Activated naive CD4-positive, alpha-beta T cell treated with anti-CD3 and anti-CD28 coated beads for 36 hours (primary cell): ENCODE results near the gene NOS3. TPM values are rescaled to one million over a fixed set of nuclear protein-coding genes. Genes with fewer than 3 reads are reported as not detected.
A peak's percentile ranks its signal among the peaks of the same experiment; 100 is the strongest.
"Not testable (repeated sequence)": the region's sequence is repeated elsewhere in the genome, so short reads cannot be mapped to it uniquely, and the experiment has no call there.

Experiments used
- CTCF ChIA-PET: fragments of 350-600 bp; sonication (Branson Sonifier 250); formaldehyde crosslinking; loops from one replicate; lab custom pipeline; 2021; ENCODE audit warnings: antibody characterized with exemption; lab: Charles Lee
- DNase-seq: peaks from one replicate; pipeline ENCODE4 v3.0.0-alpha.2; 2020
- H3K27ac Mint-ChIP-seq: one replicate; pipeline ENCODE4 v1.8.0; 2021; ENCODE audit warnings: mild to moderate bottlenecking, mixed read lengths
- H3K27me3 Mint-ChIP-seq: one replicate; pipeline ENCODE4 v1.8.0; 2021; ENCODE audit warnings: low read depth, mixed read lengths
- H3K36me3 Mint-ChIP-seq: one replicate; pipeline ENCODE4 v1.8.0; 2021; ENCODE audit warnings: low read depth, mixed read lengths
- H3K4me1 Mint-ChIP-seq: one replicate; pipeline ENCODE4 v1.8.0; 2021; ENCODE audit warnings: low read depth, mixed read lengths
- H3K4me3 Mint-ChIP-seq: one replicate; pipeline ENCODE4 v1.8.0; 2021; ENCODE audit warnings: mild to moderate bottlenecking, moderate library complexity, mixed read lengths
- H3K9me3 Mint-ChIP-seq: one replicate; pipeline ENCODE4 v1.8.0; 2021; ENCODE audit warnings: mixed read lengths
- intact Hi-C: fragments of 100-400 bp; cut with micrococcal nuclease; formaldehyde crosslinking; loops from one replicate; pipeline ENCODE4 v1.15.1; 2023
- total RNA-seq, 2 experiments: library from RNA; stranded (reverse); gene quantifications; one replicate each; pipeline ENCODE4 v1.2.3, GENCODE V29; 2021

NOS3 gene
- total RNA-seq, 2 experiments from 2014 or later, result 7.1 to 9.2 TPM

- Mint-ChIP-seq H3K27me3 (no peaks in the 10 kb centered on the region), H3K36me3 (peaks cover 2% of the 10 kb centered on the region), H3K4me1 (peaks cover 21% of the 10 kb centered on the region), H3K4me3 (no peak overlapping the region), H3K9me3 (no peaks in the 10 kb centered on the region), H3K27ac (no peak overlapping the region)
- CTCF ChIA-PET, result interaction anchor here (1.0 kb wide), 1 partner anchor 41 kb away, joined by 3 read pairs; no protein-coding TSS in a partner anchor
- no peak for DNase-seq
- intact Hi-C loops, result no loop called here
Observed at GRCh38 chr7:151003572-151003971, 12.8 kb downstream of the NOS3 start.

- H3K36me3 Mint-ChIP-seq, result peaks cover 2% of the 10 kb centered on the region
- no peaks in the 10 kb centered on the region for H3K9me3 Mint-ChIP-seq
- no peak for DNase-seq
- CTCF ChIA-PET, result interaction anchor here (1.3 to 1.4 kb wide), 2 partner anchors 9 to 13 kb away, joined by 4 to 5 read pairs; no protein-coding TSS in a partner anchor
- no peak overlapping the region for H3K4me3 Mint-ChIP-seq
- no peaks in the 10 kb centered on the region for H3K27me3 Mint-ChIP-seq
- H3K4me1 Mint-ChIP-seq, result peaks cover 25% of the 10 kb centered on the region
- H3K27ac Mint-ChIP-seq, result no peak overlapping the region
- intact Hi-C loops, result no loop called here
Observed at GRCh38 chr7:151005566-151005965, 14.7 kb downstream of the NOS3 start.

- intact Hi-C loops, result no loop called here
- Mint-ChIP-seq H3K9me3 (no peaks in the 10 kb centered on the region), H3K4me1 (peaks cover 34% of the 10 kb centered on the region), H3K36me3 (peaks cover 2% of the 10 kb centered on the region), H3K27ac (no peak overlapping the region), H3K27me3 (no peaks in the 10 kb centered on the region), H3K4me3 (no peak overlapping the region)
- DNase-seq, result no peak
- CTCF ChIA-PET, result interaction anchor here (0.6 to 5.3 kb wide), 8 partner anchors 8 to 165 kb away, joined by 3 to 29 read pairs (median 4); no protein-coding TSS in a partner anchor
Observed at GRCh38 chr7:151006590-151007300, 15.9 kb downstream of the NOS3 start.

GRCh38 chr7:151007469-151007898 is 16.7 kb downstream of the NOS3 start:
- DNase-seq, result no peak
- Mint-ChIP-seq H3K27me3 (no peaks in the 10 kb centered on the region), H3K9me3 (no peaks in the 10 kb centered on the region), H3K36me3 (peaks cover 2% of the 10 kb centered on the region), H3K4me1 (peaks cover 42% of the 10 kb centered on the region), H3K4me3 (peak overlapping the region; percentile 70), H3K27ac (no peak overlapping the region)
- intact Hi-C loops, result no loop called here
- CTCF ChIA-PET, result interaction anchor here (0.6 to 5.3 kb wide), 12 partner anchors 10 to 165 kb away, joined by 3 to 29 read pairs (median 4); partner anchors contain the start of gene ATG9B

GRCh38 chr7:151008143-151008510 is 17.3 kb downstream of the NOS3 start:
- DNase-seq, result peak; percentile 52
- Mint-ChIP-seq H3K9me3 (no peaks in the 10 kb centered on the region), H3K4me1 (peaks cover 48% of the 10 kb centered on the region), H3K27ac (peak overlapping the region; percentile 71), H3K36me3 (peaks cover 2% of the 10 kb centered on the region), H3K27me3 (no peaks in the 10 kb centered on the region), H3K4me3 (peak overlapping the region; percentile 70)
- intact Hi-C loops, result no loop called here
- CTCF ChIA-PET, result interaction anchor here (0.8 to 5.3 kb wide), 17 partner anchors 9 to 110 kb away, joined by 3 to 29 read pairs (median 5); partner anchors contain the start of gene ATG9B

- H3K9me3 Mint-ChIP-seq, result no peaks in the 10 kb centered on the region
- peak overlapping the region; percentile 71 for H3K27ac Mint-ChIP-seq
- H3K27me3 Mint-ChIP-seq, result no peaks in the 10 kb centered on the region
- intact Hi-C loops, result no loop called here
- DNase-seq, result peak; percentile 70
- H3K4me1 Mint-ChIP-seq, result peaks cover 52% of the 10 kb centered on the region
- peak overlapping the region; percentile 70 for H3K4me3 Mint-ChIP-seq
- peaks cover 2% of the 10 kb centered on the region for H3K36me3 Mint-ChIP-seq
- CTCF ChIA-PET, result interaction anchor here (0.8 to 5.3 kb wide), 18 partner anchors 9 to 115 kb away, joined by 3 to 29 read pairs (median 5); partner anchors contain the start of gene ATG9B
Observed at GRCh38 chr7:151008511-151009323, 17.9 kb downstream of the NOS3 start.

GRCh38 chr7:151009327-151010036 is 18.7 kb downstream of the NOS3 start:
- intact Hi-C loops, result loop anchor here (5.0 kb wide), 1 partner anchor 343 kb away; no protein-coding TSS in a partner anchor
- CTCF ChIA-PET, result interaction anchor here (0.6 to 5.3 kb wide), 20 partner anchors 8 to 268 kb away, joined by 3 to 29 read pairs (median 5); no protein-coding TSS in a partner anchor

GRCh38 chr7:151010037-151010306 is 19.2 kb downstream of the NOS3 start:
- H3K9me3 Mint-ChIP-seq, result no peaks in the 10 kb centered on the region
- H3K36me3 Mint-ChIP-seq, result no peaks in the 10 kb centered on the region
- DNase-seq, result no peak
- H3K4me3 Mint-ChIP-seq, result no peak overlapping the region
- CTCF ChIA-PET, result interaction anchor here (0.5 to 5.3 kb wide), 17 partner anchors 8 to 268 kb away, joined by 3 to 29 read pairs (median 5); no protein-coding TSS in a partner anchor
- intact Hi-C loops, result loop anchor here (5.0 kb wide), 1 partner anchor 342 kb away; no protein-coding TSS in a partner anchor
- H3K27me3 Mint-ChIP-seq, result no peaks in the 10 kb centered on the region
- peaks cover 64% of the 10 kb centered on the region for H3K4me1 Mint-ChIP-seq
- H3K27ac Mint-ChIP-seq, result no peak overlapping the region

More at GRCh38 chr7:151009327-151010036, 18.7 kb downstream of the NOS3 start:
- Mint-ChIP-seq H3K9me3 (no peaks in the 10 kb centered on the region), H3K4me3 (no peak overlapping the region), H3K27ac (no peak overlapping the region), H3K4me1 (peaks cover 59% of the 10 kb centered on the region), H3K27me3 (no peaks in the 10 kb centered on the region), H3K36me3 (peaks cover 1% of the 10 kb centered on the region)
- no peak for DNase-seq

GRCh38 chr7:151010307-151011096 is 19.7 kb downstream of the NOS3 start:
- peak; percentile 71 for DNase-seq
- peaks cover 69% of the 10 kb centered on the region for H3K4me1 Mint-ChIP-seq
- no peaks in the 10 kb centered on the region for H3K36me3 Mint-ChIP-seq
- peak overlapping the region; percentile 66 for H3K27ac Mint-ChIP-seq
- H3K4me3 Mint-ChIP-seq, result peak overlapping the region; percentile 64
- intact Hi-C loops, result loop anchor here (5.0 kb wide), 1 partner anchor 342 kb away; no protein-coding TSS in a partner anchor
- H3K9me3 Mint-ChIP-seq, result no peaks in the 10 kb centered on the region
- no peaks in the 10 kb centered on the region for H3K27me3 Mint-ChIP-seq
- CTCF ChIA-PET, result interaction anchor here (0.5 to 5.3 kb wide), 18 partner anchors 7 to 265 kb away, joined by 3 to 29 read pairs (median 4); no protein-coding TSS in a partner anchor

GRCh38 chr7:151011097-151011409 is 20.2 kb downstream of the NOS3 start:
- CTCF ChIA-PET, result interaction anchor here (0.6 to 5.3 kb wide), 11 partner anchors 9 to 304 kb away, joined by 3 to 29 read pairs (median 5); no protein-coding TSS in a partner anchor
- no peaks in the 10 kb centered on the region for H3K36me3 Mint-ChIP-seq
- intact Hi-C loops, result loop anchor here (5.0 kb wide), 1 partner anchor 341 kb away; no protein-coding TSS in a partner anchor
- H3K9me3 Mint-ChIP-seq, result no peaks in the 10 kb centered on the region
- no peaks in the 10 kb centered on the region for H3K27me3 Mint-ChIP-seq
- H3K4me1 Mint-ChIP-seq, result peaks cover 71% of the 10 kb centered on the region
- no peak for DNase-seq
- peak overlapping the region; percentile 43 for H3K4me3 Mint-ChIP-seq
- peak overlapping the region; percentile 47 for H3K27ac Mint-ChIP-seq

- H3K4me3 Mint-ChIP-seq, H3K36me3 Mint-ChIP-seq, H3K27ac Mint-ChIP-seq, DNase-seq, H3K27me3 Mint-ChIP-seq, H3K9me3 Mint-ChIP-seq: not testable (repeated sequence)
- peaks cover 75% of the 10 kb centered on the region for H3K4me1 Mint-ChIP-seq
- CTCF ChIA-PET, result interaction anchor here (0.6 to 5.3 kb wide), 8 partner anchors 17 to 329 kb away, joined by 3 to 29 read pairs (median 4); no protein-coding TSS in a partner anchor
- intact Hi-C loops, result loop anchor here (1.0 to 5.0 kb wide), 2 partner anchors 100 to 341 kb away; no protein-coding TSS in a partner anchor
Observed at GRCh38 chr7:151011616-151012015, 20.8 kb downstream of the NOS3 start.
